ENCODE data around the gene TEP1. TPM values are rescaled to one million over a fixed set of nuclear protein-coding genes. Genes with fewer than 3 reads are reported as not detected.
A peak's percentile ranks its signal among the peaks of the same experiment; 100 is the strongest.
"Not testable (repeated sequence)": the region's sequence is repeated elsewhere in the genome, so short reads cannot be mapped to it uniquely, and the experiment has no call there.

The TEP1 gene
- total and polyA plus RNA-seq, 5 donors = 7.4 to 14.1 (median 12.8) TPM

DNA sequence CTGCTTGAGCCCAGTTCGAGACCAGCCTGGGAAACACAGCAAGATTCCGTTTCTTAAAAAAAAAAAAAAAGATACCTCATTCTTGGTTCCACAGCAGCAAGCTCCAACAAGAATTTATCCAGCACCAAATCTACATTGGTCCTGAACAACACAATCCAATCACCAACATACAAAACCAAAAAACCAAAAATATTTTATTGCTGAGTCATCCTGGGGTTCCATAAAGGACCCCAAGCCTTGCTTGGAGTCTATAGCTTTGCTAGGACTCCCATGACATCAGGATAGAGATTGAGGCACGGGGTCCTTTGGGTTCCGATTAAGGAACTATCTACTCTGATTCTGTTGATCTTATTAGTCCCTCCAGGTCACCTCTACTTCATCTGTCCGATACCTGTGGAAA lies 33.6 kb upstream of the TEP1 start:
- H3K9me3 ChIP-seq (ENCODE audit: control insufficient read depth, low read length) = no peaks in the 10 kb centered on the region
- WGBS = 96% methylated on average over 5 of the region's 5 CpGs
- no peaks in the 10 kb centered on the region for H3K27me3 ChIP-seq (ENCODE audit: control insufficient read depth, insufficient read depth)
- no peak overlapping the region for H3K4me3 ChIP-seq (ENCODE audit: low read length)
- no peaks in the 10 kb centered on the region for H3K4me1 ChIP-seq (ENCODE audit: control insufficient read depth, insufficient read depth, low read length)
- ATAC-seq (no peak), DNase-seq (no peak)
- intact Hi-C loops (cut with DNase I) = no loop called here
- no peak overlapping the region for H3K27ac ChIP-seq (ENCODE audit: low read length)

DNA sequence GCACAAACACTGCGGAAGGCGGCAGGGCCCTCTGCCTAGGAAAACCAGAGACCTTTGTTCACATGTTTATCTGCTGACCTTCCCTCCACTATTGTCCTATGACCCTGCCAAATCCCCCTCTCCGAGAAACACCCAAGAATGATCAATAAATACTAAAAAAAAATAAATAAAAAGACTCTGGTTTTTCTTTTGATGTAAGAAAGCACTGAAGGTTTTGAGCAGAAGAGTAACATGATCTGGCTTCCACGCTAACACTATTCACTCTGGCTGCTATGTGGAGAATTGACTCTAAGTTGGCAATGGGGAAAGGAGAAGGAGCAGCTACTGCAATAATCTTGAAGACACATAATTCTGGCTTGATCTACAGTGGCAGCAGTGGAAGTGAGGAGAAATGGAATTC lies 30.3 kb upstream of the TEP1 start:
- H3K4me3 ChIP-seq (ENCODE audit: low read length); H3K4me1 ChIP-seq (ENCODE audit: control insufficient read depth, insufficient read depth, low read length); H3K27me3 ChIP-seq (ENCODE audit: control insufficient read depth, insufficient read depth); DNase-seq; H3K9me3 ChIP-seq (ENCODE audit: control insufficient read depth, low read length); ATAC-seq; H3K27ac ChIP-seq (ENCODE audit: low read length); intact Hi-C loops (cut with DNase I): not testable (repeated sequence)
- WGBS = 97% methylated on average over 2 of the region's 4 CpGs

- ATAC-seq (no peak), DNase-seq (no peak)
- Histone ChIP-seq H3K4me3 (ENCODE audit: low read length) (no peak overlapping the region), H3K27ac (ENCODE audit: low read length) (no peak overlapping the region), H3K9me3 (ENCODE audit: control insufficient read depth, low read length) (no peaks in the 10 kb centered on the region), H3K27me3 (ENCODE audit: control insufficient read depth, insufficient read depth) (no peaks in the 10 kb centered on the region), H3K4me1 (ENCODE audit: control insufficient read depth, insufficient read depth, low read length) (no peaks in the 10 kb centered on the region)
- intact Hi-C loops (cut with DNase I) = no loop called here
- WGBS = 79% methylated on average over 2 of the region's 2 CpGs
Measured at GRCh38 chr14:20441461-20441860, 28.2 kb upstream of the TEP1 start.

DNA sequence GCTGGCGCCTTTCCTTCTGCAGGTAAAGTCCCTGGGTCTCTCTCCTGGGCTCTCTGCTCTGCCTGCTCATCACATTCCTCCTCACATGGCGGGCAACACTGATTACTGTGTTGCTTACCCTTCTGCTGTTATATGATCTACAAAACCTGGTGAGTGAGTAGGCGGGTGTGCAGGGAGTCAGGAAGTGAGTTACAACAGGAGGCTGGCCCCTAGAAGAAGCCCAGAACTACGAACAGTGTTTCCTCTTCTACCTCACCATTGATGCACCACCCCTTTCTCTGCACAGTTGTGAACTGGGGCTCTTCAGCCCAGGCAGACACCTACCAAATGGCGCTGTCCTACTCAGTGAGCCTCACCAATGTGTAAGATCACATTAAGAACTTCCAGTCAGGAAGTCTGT lies 27.6 kb upstream of the TEP1 start:
- 70% methylated on average over 5 of the region's 5 CpGs for WGBS
- Histone ChIP-seq H3K27me3 (ENCODE audit: control insufficient read depth, insufficient read depth) (no peaks in the 10 kb centered on the region), H3K4me1 (ENCODE audit: control insufficient read depth, insufficient read depth, low read length) (no peaks in the 10 kb centered on the region), H3K4me3 (ENCODE audit: low read length) (no peak overlapping the region), H3K27ac (ENCODE audit: low read length) (no peak overlapping the region), H3K9me3 (ENCODE audit: control insufficient read depth, low read length) (no peaks in the 10 kb centered on the region)
- DNase-seq = no peak
- no peak for ATAC-seq
- intact Hi-C loops (cut with DNase I) = no loop called here

GRCh38 chr14:20440465-20440864 lies 27.2 kb upstream of the TEP1 start:
- intact Hi-C loops (cut with DNase I) = no loop called here
- DNase-seq = no peak
- 81% methylated on average over 5 of the region's 5 CpGs for WGBS
- H3K4me1 ChIP-seq (ENCODE audit: control insufficient read depth, insufficient read depth, low read length) = no peaks in the 10 kb centered on the region
- ATAC-seq = no peak
- H3K27ac ChIP-seq (ENCODE audit: low read length) = no peak overlapping the region
- H3K4me3 ChIP-seq (ENCODE audit: low read length) = no peak overlapping the region
- no peaks in the 10 kb centered on the region for H3K9me3 ChIP-seq (ENCODE audit: control insufficient read depth, low read length)
- H3K27me3 ChIP-seq (ENCODE audit: control insufficient read depth, insufficient read depth) = no peaks in the 10 kb centered on the region

DNA sequence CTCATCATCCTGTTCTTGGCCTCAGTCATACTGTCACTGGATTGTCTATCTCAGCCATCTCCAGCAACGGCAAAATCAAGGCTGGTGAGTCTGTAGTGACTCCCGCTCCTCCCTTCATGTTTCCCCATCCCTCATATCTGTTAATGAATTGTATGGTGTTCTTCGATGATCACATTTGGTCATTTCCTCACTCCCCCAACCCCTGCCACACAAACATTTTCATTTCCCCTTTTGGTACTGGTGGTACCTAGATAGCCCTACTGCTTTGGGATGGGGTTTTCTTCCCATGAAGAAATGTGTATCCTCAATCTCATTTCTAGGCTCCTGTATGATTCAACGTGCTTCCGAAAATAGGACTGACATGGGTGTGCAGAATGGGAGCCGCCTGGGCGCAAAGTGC lies 25.4 kb upstream of the TEP1 start:
- WGBS = 90% methylated on average over 7 of the region's 7 CpGs
- ATAC-seq = no peak
- Histone ChIP-seq H3K27ac (ENCODE audit: low read length) (no peak overlapping the region), H3K4me3 (ENCODE audit: low read length) (no peak overlapping the region), H3K27me3 (ENCODE audit: control insufficient read depth, insufficient read depth) (no peaks in the 10 kb centered on the region), H3K9me3 (ENCODE audit: control insufficient read depth, low read length) (no peaks in the 10 kb centered on the region), H3K4me1 (ENCODE audit: control insufficient read depth, insufficient read depth, low read length) (no peaks in the 10 kb centered on the region)
- intact Hi-C loops (cut with DNase I) = no loop called here
- no peak for DNase-seq

DNA sequence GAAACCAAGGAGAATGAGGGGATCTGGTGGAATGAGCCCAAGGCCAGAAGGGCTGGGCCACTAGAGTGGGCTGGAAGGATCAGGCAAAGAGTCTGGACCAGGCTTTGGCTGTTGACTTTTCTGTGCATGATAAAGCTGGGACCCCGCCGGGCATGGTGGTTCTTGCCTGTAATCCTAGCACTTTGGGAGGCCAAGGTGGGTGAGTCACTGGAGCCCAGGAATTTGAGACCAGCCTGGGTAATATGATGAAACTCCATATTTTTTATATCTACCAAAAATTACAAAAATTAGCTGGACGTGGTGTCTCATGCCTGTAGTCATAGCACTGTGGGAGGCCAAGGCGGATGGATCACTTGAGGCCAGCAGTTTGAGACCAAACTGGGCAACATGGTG lies 23.1 kb upstream of the TEP1 start:
- Histone ChIP-seq H3K27ac (ENCODE audit: low read length) (no peak overlapping the region), H3K27me3 (ENCODE audit: control insufficient read depth, insufficient read depth) (no peaks in the 10 kb centered on the region), H3K4me3 (ENCODE audit: low read length) (no peak overlapping the region), H3K4me1 (ENCODE audit: control insufficient read depth, insufficient read depth, low read length) (no peaks in the 10 kb centered on the region), H3K9me3 (ENCODE audit: control insufficient read depth, low read length) (no peaks in the 10 kb centered on the region)
- 92% methylated on average over 4 of the region's 4 CpGs for WGBS
- no peak for ATAC-seq
- intact Hi-C loops (cut with DNase I) = no loop called here
- no peak for DNase-seq

GRCh38 chr14:20435582-20436362 lies 22.5 kb upstream of the TEP1 start, which contains the start of gene KLHL33:
KLHL33 (minus strand) TSS chr14:20436166; CDS start chr14:20435811, 355 bp downstream.
- peak in 1 of 2 donors; percentile 25 for ATAC-seq
- Histone ChIP-seq H3K9me3 (ENCODE audit: control insufficient read depth, low read length) (no peaks in the 10 kb centered on the region), H3K27ac (ENCODE audit: low read length) (peak within 1 kb of the TSS; percentile 43), H3K4me1 (ENCODE audit: control insufficient read depth, insufficient read depth, low read length) (no peaks in the 10 kb centered on the region), H3K27me3 (ENCODE audit: control insufficient read depth, insufficient read depth) (no peaks in the 10 kb centered on the region), H3K4me3 (ENCODE audit: low read length) (peak within 1 kb of the TSS; percentile 68)
- DNase-seq = peak in 1 of 3 donors; percentile 51
- intact Hi-C loops (cut with DNase I) = no loop called here
- 66% methylated on average over 17 of the region's 17 CpGs for WGBS

GRCh38 chr14:20434701-20435581 lies 21.6 kb upstream of the TEP1 start:
- peak overlapping the region; percentile 68 for H3K4me3 ChIP-seq (ENCODE audit: low read length)
- no peaks in the 10 kb centered on the region for H3K27me3 ChIP-seq (ENCODE audit: control insufficient read depth, insufficient read depth)
- H3K4me1 ChIP-seq (ENCODE audit: control insufficient read depth, insufficient read depth, low read length) = peaks cover 3% of the 10 kb centered on the region
- ATAC-seq = peak; percentile 80 to 86
- peak overlapping the region; percentile 43 for H3K27ac ChIP-seq (ENCODE audit: low read length)
- intact Hi-C loops (cut with DNase I) = no loop called here
- DNase-seq = peak; percentile 79 to 92 (median 88)
- no peaks in the 10 kb centered on the region for H3K9me3 ChIP-seq (ENCODE audit: control insufficient read depth, low read length)
- 21% methylated on average over 44 of the region's 44 CpGs for WGBS

GRCh38 chr14:20429801-20430669 lies 16.7 kb upstream of the TEP1 start:
- no peak for ATAC-seq
- H3K27ac ChIP-seq (ENCODE audit: low read length) = no peak overlapping the region
- 77% methylated on average over 30 of the region's 30 CpGs for WGBS
- H3K4me1 ChIP-seq (ENCODE audit: control insufficient read depth, insufficient read depth, low read length) = peaks cover 5% of the 10 kb centered on the region
- H3K9me3 ChIP-seq (ENCODE audit: control insufficient read depth, low read length) = no peaks in the 10 kb centered on the region
- H3K4me3 ChIP-seq (ENCODE audit: low read length) = no peak overlapping the region
- H3K27me3 ChIP-seq (ENCODE audit: control insufficient read depth, insufficient read depth) = no peaks in the 10 kb centered on the region
- no peak for DNase-seq
- intact Hi-C loops (cut with DNase I) = no loop called here

Data from right cardiac atrium (tissue), 5 donors.